ENCODE results near the gene USP6NL. TPM values are rescaled to one million over a fixed set of nuclear protein-coding genes. Genes with fewer than 3 reads are reported as not detected.
"Not testable (repeated sequence)": the region's sequence is repeated elsewhere in the genome, so short reads cannot be mapped to it uniquely, and the experiment has no call there.

USP6NL gene
- total and polyA plus RNA-seq, 7 donors: 9.2 to 11.4 (median 10.8) TPM

DNA sequence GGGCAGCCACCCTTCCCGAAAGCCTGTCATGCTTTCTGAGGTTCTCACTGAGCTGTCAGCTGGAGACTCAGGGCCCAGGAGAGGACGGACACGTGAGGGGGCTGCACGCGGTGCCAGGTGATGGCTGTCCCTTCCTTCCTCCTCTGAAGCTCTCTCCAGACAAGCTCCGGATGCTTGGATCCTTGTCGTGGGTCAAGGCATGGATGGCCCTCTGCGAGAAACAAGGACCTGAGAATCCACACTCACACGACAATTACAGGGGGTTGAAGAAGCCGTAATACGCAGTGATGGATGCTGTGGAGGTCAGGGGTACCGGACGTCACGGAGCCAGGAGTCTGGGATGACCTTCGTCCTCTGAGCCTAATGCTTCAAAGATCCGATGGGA is 170.3 kb downstream of the USP6NL start:
- intact Hi-C loops (cut with DNase I): no loop called here
- H3K4me1 ChIP-seq: no peaks in the 10 kb centered on the region
- no peak for TF ChIP-seq EP300 (IDR thresholded peaks at IDR 0.05)
- TF ChIP-seq, protein P1, sequence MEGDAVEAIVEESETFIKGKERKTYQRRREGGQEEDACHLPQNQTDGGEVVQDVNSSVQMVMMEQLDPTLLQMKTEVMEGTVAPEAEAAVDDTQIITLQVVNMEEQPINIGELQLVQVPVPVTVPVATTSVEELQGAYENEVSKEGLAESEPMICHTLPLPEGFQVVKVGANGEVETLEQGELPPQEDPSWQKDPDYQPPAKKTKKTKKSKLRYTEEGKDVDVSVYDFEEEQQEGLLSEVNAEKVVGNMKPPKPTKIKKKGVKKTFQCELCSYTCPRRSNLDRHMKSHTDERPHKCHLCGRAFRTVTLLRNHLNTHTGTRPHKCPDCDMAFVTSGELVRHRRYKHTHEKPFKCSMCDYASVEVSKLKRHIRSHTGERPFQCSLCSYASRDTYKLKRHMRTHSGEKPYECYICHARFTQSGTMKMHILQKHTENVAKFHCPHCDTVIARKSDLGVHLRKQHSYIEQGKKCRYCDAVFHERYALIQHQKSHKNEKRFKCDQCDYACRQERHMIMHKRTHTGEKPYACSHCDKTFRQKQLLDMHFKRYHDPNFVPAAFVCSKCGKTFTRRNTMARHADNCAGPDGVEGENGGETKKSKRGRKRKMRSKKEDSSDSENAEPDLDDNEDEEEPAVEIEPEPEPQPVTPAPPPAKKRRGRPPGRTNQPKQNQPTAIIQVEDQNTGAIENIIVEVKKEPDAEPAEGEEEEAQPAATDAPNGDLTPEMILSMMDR (IDR thresholded peaks at IDR 0.05): no peak
- no peak for TF ChIP-seq POLR2A (IDR thresholded peaks at IDR 0.05)
- no peak for TF ChIP-seq POLR2AphosphoS5 (IDR thresholded peaks at IDR 0.05)
- DNase-seq: no peak
- no peak overlapping the region for H3K27ac ChIP-seq
- H3K36me3 ChIP-seq: no peaks in the 10 kb centered on the region
- 92 to 93% methylated on average over 16 of the region's 16 CpGs for WGBS, 2 donors
- H3K27me3 ChIP-seq: peaks cover 0 to 10% (median 0%) of the 10 kb centered on the region in 3 donors
- no peak overlapping the region for H3K4me3 ChIP-seq
- H3K9me3 ChIP-seq: no peaks in the 10 kb centered on the region

DNA sequence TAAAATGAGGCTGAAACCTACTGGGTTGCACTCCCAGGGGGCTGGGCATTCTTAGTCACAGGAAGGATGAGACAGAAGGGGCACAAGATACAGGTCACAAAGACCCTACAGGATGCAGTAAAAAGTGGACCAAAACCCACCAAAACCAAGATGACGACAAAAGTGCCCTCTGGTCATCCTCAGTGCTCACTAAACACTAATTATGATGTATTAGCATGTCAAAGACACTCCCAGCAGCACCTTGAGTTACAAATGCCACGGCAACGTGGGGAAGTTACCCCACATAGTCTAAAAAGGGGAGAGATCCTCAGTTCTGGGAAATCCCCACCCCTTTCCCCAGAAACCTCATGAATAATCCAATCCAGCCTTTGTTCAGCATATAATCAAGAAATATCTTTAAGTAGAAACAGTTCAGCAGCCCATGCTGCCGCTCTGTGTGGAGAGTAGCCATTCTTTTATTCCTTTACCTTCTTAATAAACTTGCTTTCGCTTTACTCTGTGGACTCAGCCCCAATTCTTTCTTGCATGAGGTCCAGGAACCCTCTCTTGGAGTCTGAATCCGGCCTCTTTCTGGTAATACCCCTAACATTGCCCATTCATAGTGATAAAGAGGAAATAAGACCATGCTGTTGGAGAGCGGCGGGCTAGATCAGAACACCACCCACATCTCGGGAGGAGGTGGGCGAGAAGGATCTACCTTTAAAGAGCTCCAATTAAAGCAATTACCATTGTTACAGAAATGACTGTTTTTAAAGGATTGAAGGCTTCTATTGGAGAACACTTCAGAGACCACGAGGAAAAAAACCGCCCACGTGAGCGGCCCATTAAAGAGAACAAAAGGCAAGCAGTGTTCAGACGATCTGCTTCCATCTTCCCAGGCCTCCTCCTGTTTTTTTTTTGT is 170.9 kb downstream of the USP6NL start:
- Histone ChIP-seq H3K27ac (no peak overlapping the region), H3K27me3 (peaks cover 0 to 5% (median 0%) of the 10 kb centered on the region in 3 donors), H3K4me1 (no peaks in the 10 kb centered on the region), H3K36me3 (no peaks in the 10 kb centered on the region), H3K4me3 (no peak overlapping the region), H3K9me3 (no peaks in the 10 kb centered on the region)
- WGBS, 2 donors: 68 to 71% methylated on average over 15 of the region's 15 CpGs
- no peak for DNase-seq
- no peak for TF ChIP-seq POLR2A (IDR thresholded peaks at IDR 0.05)
- no peak for TF ChIP-seq POLR2AphosphoS5 (IDR thresholded peaks at IDR 0.05)
- TF ChIP-seq, protein P1 (IDR thresholded peaks at IDR 0.05): no peak
- TF ChIP-seq EP300 (IDR thresholded peaks at IDR 0.05): no peak
- intact Hi-C loops (cut with DNase I): no loop called here

DNA sequence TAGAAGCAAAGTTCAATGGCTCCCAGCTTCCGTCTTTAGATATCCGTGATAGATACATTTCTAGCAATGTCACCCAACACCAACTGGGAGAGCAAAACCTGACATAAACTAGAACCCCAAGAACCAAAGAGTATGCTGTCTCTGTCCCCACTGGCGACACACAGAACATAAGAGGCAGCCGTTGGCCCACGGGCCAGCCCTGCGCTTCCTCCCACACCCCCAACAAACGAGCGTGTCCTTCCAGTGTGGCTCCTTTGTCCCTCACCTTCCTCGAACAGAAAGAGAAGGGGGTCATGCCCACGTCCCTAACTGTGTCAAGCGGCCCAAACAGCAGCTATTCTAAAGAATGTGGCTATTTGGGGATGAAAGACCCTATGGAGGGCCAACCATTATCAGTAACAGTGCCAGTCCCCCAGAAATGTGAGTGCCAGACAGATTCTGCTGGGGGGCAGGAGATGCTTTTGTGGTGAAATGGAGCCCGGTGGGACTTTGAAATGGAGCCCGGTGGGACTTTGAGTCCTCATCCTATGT is 171.9 kb downstream of the USP6NL start:
- no peak for TF ChIP-seq POLR2A (IDR thresholded peaks at IDR 0.05)
- TF ChIP-seq POLR2AphosphoS5 (IDR thresholded peaks at IDR 0.05): no peak
- no peak for TF ChIP-seq EP300 (IDR thresholded peaks at IDR 0.05)
- TF ChIP-seq, protein P1 (IDR thresholded peaks at IDR 0.05): no peak
- Histone ChIP-seq H3K27me3 (no peaks in the 10 kb centered on the region), H3K4me3 (no peak overlapping the region), H3K36me3 (no peaks in the 10 kb centered on the region), H3K9me3 (no peaks in the 10 kb centered on the region), H3K27ac (no peak overlapping the region), H3K4me1 (no peaks in the 10 kb centered on the region)
- DNase-seq: no peak
- intact Hi-C loops (cut with DNase I): no loop called here
- 83 to 94% methylated on average over 13 of the region's 13 CpGs for WGBS, 2 donors

DNA sequence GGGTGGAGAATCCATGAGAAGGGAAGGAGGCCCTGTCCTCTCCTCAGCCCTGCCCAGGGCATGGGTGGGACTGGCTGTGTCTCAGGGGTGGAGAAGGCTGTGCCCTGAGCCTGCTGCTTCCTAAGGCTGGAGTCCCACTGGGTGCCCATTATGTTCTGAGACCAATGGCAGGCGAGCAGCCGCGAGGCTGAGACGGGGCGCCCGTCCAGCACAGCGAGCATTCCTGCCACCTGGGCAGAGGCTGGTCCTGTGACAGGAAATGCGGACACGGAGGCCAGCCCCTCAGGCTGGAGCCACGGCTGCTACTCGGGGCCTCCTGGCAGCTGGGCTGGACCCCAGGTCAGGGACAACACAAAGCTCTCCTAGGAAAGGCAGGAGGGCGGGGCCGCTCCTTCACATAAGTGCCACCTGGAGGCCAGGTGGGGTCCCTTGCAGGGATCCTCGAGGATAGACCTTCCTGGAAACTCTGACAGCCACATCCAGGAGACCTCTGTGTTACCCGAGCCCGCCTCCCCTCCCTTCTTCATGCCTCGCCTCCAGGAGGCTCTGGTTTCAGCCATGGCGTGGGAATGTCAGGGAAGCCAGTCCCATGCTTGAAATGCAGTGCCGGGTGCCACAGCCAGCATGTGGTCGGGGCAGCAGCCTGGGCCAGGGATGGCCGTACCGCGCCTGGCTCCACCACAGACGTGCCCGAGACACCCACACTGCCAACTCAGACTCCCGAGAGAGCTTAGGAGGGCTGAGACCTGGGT is 173.9 kb downstream of the USP6NL start:
- H3K27ac ChIP-seq: no peak overlapping the region
- no peaks in the 10 kb centered on the region for H3K36me3 ChIP-seq
- no peaks in the 10 kb centered on the region for H3K27me3 ChIP-seq
- no peak for DNase-seq
- no peaks in the 10 kb centered on the region for H3K9me3 ChIP-seq
- WGBS, 2 donors: 84 to 86% methylated on average over 26 of the region's 26 CpGs
- no peaks in the 10 kb centered on the region for H3K4me1 ChIP-seq
- no peak overlapping the region for H3K4me3 ChIP-seq
- intact Hi-C loops (cut with DNase I): no loop called here
- TF ChIP-seq, protein P1 (IDR thresholded peaks at IDR 0.05): no peak
- TF ChIP-seq EP300 (IDR thresholded peaks at IDR 0.05): no peak
- no peak for TF ChIP-seq POLR2AphosphoS5 (IDR thresholded peaks at IDR 0.05)
- no peak for TF ChIP-seq POLR2A (IDR thresholded peaks at IDR 0.05)

DNA sequence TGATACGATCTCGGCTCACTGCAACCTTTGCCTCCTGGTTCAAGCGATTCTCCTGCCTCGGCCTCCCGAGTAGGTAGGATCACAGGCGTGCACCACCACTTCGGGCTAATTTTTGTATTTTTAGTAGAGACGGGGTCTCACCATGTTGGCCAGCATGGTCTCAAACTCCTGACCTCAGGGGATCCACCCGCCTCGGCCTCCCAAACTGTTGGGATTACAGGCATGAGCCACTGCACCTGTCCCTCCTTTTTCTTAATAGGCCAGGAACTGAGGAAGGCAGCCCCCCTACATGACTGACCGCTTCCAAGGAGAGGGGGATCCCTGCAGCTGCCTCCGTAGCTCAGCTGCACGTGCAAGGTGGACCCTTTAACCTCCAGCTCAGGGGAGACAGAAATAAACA is 175.0 kb downstream of the USP6NL start:
- intact Hi-C loops (cut with DNase I); H3K27ac ChIP-seq; H3K36me3 ChIP-seq; H3K27me3 ChIP-seq; H3K9me3 ChIP-seq; DNase-seq; H3K4me1 ChIP-seq; H3K4me3 ChIP-seq: not testable (repeated sequence)
- WGBS, 2 donors: 93 to 94% methylated on average over 13 of the region's 13 CpGs

All from sigmoid colon (tissue), 7 donors.